Measurements from ENCODE around the gene TNFSF15. TPM values are rescaled to one million over a fixed set of nuclear protein-coding genes. Genes with fewer than 3 reads are reported as not detected.

Gene TNFSF15
- total and polyA plus RNA-seq, 2 of the 4 experiments (the other 2 are of a cell fraction), result 0.03 to 0.18 TPM

DNA sequence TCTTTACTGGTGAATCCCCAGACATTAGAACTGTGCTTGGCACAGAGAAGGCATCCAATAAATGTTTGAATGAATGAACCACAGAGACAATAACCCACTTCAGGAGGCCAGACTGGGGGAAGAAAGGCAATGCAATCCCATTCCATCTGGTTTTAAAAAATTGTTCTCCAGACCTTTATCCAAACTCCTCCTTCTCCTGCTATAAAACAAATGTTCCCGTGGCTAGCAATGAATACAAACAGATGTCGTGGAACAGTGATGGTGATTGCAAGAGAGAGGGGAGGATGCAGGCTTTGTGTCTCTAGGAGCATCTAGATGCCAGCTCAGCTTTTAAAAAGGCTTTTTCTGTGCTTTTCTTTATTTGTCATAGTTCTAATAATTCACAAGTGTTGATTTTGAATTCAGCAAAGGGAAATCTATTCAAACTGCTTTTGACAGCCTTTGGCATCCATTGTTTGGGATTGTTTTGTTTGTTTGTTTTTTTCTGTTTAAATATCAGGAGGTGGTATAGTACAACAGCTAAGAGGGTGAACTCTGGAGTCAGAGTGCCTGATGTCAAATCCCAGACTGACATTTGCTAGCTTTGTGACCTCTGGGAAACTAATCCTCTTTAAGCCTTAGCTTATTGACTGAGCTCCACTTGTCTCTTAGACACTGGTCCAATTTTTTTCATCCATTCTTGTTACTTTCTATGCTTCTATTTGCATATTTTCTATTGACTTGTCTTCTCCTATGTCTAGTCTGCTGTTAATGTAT lies 59.1 kb downstream of the TNFSF15 start:
- no CpG with 5 or more reads among the region's 2 CpGs for WGBS, 2 experiments (ENCODE audit: extremely low coverage in 2 of 2, insufficient read length in 1 of 2)
- Histone ChIP-seq H3K4me3 (ENCODE audit: insufficient read depth, low read depth, low read length) (no peak overlapping the region), H2AK5ac (ENCODE audit: low read depth, low read length) (no peak overlapping the region), H3K4me1 (ENCODE audit: control insufficient read depth, insufficient read depth, low read length) (no peaks in the 10 kb centered on the region), H2BK15ac (ENCODE audit: low read depth, low read length) (no peak overlapping the region), H3K4me2 (ENCODE audit: low read depth, low read length) (no peak overlapping the region), H2AFZ (replicated peaks; ENCODE audit: low read length, poor library complexity) (no peak overlapping the region), H3K27me3 (ENCODE audit: control insufficient read depth, insufficient read depth, low read length) (peaks cover 2% of the 10 kb centered on the region; the same call in 1 of the 2 replicates), H2AK9ac (replicated peaks; ENCODE audit: low read depth, low read length, poor library complexity) (no peak overlapping the region), H3K79me1 (ENCODE audit: low read depth in 1 of 2, low read length in 2 of 2) (no peaks in the 10 kb centered on the region), H3K9ac (ENCODE audit: low read depth, low read length) (no peak overlapping the region), H3K18ac (ENCODE audit: low read depth, low read length) (no peak overlapping the region), H4K8ac (ENCODE audit: low read depth in 2 of 2, low read length in 2 of 2) (no peak overlapping the region), H3K36me3 (ENCODE audit: control insufficient read depth, insufficient read depth, low read length) (no peaks in the 10 kb centered on the region), H2BK20ac (ENCODE audit: low read depth, low read length) (no peak overlapping the region), H3K4ac (ENCODE audit: low read depth, low read length) (no peak overlapping the region), H3K14ac (replicated peaks; ENCODE audit: low read depth, low read length) (no peak overlapping the region), H3K9me1 (ENCODE audit: insufficient read depth, low read length) (peaks cover 4% of the 10 kb centered on the region; the same call in 1 of the 2 replicates), H4K91ac (ENCODE audit: insufficient read depth, low read depth, low read length) (no peak overlapping the region), H3K23ac (ENCODE audit: low read depth, low read length) (no peak overlapping the region), H4K20me1 (ENCODE audit: insufficient read depth, low read length) (no peaks in the 10 kb centered on the region), H3K56ac (ENCODE audit: extremely low read depth, insufficient read depth, low read length) (no peak overlapping the region), H4K5ac (ENCODE audit: low read depth, low read length) (no peak overlapping the region), H3K27ac (ENCODE audit: insufficient read depth, low read length) (no peak overlapping the region), H2BK120ac (ENCODE audit: low read depth, low read length) (no peak overlapping the region), H2BK5ac (ENCODE audit: low read depth, low read length, poor library complexity, severe bottlenecking) (no peak overlapping the region), H3K9me3 (ENCODE audit: control insufficient read depth, insufficient read depth, low read length) (no peaks in the 10 kb centered on the region)
- ChIA-PET CTCF (interaction anchor here (0.5 kb wide), 1 partner anchor 62 kb away, joined by 3 read pairs; no protein-coding TSS in a partner anchor), POLR2A (ENCODE audit: unreplicated experiment) (no interaction called here)
- DNase-seq (no peak), ATAC-seq (ENCODE audit: low read depth) (no peak; the same call in 1 of the 2 replicates)
- no TSS peak for BruUV-seq (replicated peaks)
- intact Hi-C loops (cut with micrococcal nuclease) (no loop called here), in situ Hi-C loops (cut with MboI; ENCODE audit: low sequenced_read_pairs) (no loop called here), dilution Hi-C loops (cut with HindIII; ENCODE audit: low sequenced_read_pairs, unreplicated experiment) (no loop called here)
- no peak for TF ChIP-seq RAD21 (IDR thresholded peaks at IDR 0.05; ENCODE audit: low read length)
- TF ChIP-seq MAFK (IDR thresholded peaks at IDR 0.05; ENCODE audit: low read depth, low read length), result no peak
- no peak for TF ChIP-seq MAZ (IDR thresholded peaks at IDR 0.05; ENCODE audit: borderline replicate concordance, low read depth, low read length)
- no peak for TF ChIP-seq SMC3 (IDR thresholded peaks at IDR 0.05; ENCODE audit: low read depth, low read length)
- no peak for TF ChIP-seq CEBPB (IDR thresholded peaks at IDR 0.05; ENCODE audit: low read depth, low read length)
- no peak for TF ChIP-seq POLR2A (IDR thresholded peaks at IDR 0.05; ENCODE audit: low read depth, low read length)
- TF ChIP-seq RFX5 (IDR thresholded peaks at IDR 0.05; ENCODE audit: low read depth, low read length), result no peak
- TF ChIP-seq MXI1 (IDR thresholded peaks at IDR 0.05; ENCODE audit: borderline replicate concordance, low read depth, low read length), result no peak
- TF ChIP-seq NFE2L2 (IDR thresholded peaks at IDR 0.05; ENCODE audit: low read depth, low read length), result no peak
- TF ChIP-seq, protein P1, sequence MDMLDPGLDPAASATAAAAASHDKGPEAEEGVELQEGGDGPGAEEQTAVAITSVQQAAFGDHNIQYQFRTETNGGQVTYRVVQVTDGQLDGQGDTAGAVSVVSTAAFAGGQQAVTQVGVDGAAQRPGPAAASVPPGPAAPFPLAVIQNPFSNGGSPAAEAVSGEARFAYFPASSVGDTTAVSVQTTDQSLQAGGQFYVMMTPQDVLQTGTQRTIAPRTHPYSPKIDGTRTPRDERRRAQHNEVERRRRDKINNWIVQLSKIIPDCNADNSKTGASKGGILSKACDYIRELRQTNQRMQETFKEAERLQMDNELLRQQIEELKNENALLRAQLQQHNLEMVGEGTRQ (IDR thresholded peaks at IDR 0.05; ENCODE audit: low read depth, low read length), result no peak
- TF ChIP-seq RCOR1 (IDR thresholded peaks at IDR 0.05; ENCODE audit: insufficient replicate concordance, low read length), result no peak
- TF ChIP-seq, protein P2, sequence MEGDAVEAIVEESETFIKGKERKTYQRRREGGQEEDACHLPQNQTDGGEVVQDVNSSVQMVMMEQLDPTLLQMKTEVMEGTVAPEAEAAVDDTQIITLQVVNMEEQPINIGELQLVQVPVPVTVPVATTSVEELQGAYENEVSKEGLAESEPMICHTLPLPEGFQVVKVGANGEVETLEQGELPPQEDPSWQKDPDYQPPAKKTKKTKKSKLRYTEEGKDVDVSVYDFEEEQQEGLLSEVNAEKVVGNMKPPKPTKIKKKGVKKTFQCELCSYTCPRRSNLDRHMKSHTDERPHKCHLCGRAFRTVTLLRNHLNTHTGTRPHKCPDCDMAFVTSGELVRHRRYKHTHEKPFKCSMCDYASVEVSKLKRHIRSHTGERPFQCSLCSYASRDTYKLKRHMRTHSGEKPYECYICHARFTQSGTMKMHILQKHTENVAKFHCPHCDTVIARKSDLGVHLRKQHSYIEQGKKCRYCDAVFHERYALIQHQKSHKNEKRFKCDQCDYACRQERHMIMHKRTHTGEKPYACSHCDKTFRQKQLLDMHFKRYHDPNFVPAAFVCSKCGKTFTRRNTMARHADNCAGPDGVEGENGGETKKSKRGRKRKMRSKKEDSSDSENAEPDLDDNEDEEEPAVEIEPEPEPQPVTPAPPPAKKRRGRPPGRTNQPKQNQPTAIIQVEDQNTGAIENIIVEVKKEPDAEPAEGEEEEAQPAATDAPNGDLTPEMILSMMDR (conservative IDR thresholded peaks at IDR 0.05; ENCODE audit: low read depth, low read length), result no peak

All from IMR-90 (cell line).